GDM1 (cell line): Measurements from ENCODE around the gene SMG6.
"Not testable (repeated sequence)": the region's sequence is repeated elsewhere in the genome, so short reads cannot be mapped to it uniquely, and the experiment has no call there.

Experiments used
- DNase-seq: peaks from one replicate; lab custom pipeline; 2025; lab: John Stamatoyannopoulos, UW

The SMG6 gene

DNA sequence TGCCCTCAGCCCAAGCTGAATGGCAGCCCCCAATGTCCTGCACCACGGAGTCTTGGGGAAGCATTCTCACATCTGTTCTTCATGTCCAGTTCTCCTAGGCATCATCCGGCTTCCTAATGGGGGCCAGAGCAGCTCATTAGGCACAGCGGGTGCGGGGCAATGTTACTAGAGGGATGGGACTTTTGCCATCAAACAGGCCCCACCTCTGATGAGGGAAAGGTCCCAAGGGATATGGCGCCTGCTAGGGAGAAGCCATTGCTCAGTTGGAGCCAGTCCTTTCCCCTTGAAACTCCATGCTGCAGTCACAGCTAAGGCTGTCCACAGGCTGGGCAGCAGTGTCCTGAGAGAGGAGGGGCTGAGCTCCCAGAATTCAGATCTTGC lies 275.4 kb downstream of the SMG6 start:
- no peak for DNase-seq

DNA sequence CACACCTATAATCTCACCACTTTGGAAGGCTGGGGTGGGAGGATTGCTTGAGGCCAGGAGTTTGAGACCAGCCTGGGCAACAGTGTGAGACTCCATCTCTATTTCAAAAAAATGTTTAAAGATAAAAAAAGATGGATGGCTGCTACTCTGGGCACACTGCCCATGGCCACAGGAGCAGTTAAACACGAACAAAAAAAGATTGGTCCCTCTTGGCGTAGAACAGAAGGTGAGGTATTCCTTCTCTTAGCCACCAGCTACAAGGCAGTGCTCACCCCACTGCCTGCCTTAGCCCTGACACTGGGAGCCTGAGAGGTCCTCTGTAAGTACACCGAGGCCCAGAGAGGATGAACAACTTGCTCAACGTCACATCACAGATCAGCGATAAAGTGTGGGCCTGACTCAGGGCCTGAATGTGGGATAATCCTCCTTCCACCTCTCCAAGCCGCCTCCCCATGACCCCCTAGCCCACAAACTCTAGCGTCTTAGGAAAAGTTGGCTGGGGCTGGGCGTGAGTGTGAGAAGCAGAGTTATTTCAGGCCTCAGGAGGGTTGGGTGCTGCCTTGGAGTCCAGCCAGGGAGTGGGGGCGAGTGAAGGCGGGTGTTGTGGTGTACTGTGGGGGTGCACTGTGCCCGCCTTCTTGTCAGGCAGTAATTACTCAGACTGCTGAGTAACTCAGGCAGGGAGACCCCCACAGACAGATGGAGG lies 275.9 kb downstream of the SMG6 start:
- no peak for DNase-seq

DNA sequence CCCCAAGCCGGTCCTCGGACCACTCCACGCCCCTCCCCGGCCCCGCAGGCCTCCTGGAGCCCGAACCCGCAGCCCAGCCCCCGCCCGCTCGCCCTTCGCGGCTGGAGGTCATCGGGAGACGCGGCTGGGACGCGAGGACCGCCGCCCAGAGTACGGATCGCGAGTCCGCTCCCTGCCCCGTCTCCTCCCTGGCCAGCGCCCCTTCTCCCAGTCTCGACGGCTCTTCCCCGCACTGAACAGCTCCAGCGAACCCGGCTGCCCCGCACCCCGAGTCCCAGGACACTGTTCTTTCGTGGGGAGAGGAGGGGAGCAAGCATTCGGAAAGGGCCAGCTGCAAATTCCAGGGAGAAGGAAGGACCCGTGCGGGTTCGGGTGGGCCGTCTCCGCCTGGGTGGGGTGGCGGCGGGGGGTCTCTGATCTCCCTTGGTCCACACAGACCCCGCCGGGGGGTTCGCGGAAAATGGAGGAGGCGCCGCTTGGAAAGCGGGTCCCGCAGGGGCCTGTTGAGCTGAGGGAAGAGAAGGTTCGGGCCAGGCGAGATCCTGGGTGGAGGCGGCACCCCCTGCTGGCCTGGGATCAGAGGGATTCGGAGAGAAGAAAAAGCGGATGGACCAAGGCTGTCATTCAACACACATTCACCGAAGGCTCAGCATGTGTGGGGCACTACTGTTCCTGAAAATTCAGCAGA lies 277.8 kb downstream of the SMG6 start:
- peak; percentile 47 for DNase-seq

DNA sequence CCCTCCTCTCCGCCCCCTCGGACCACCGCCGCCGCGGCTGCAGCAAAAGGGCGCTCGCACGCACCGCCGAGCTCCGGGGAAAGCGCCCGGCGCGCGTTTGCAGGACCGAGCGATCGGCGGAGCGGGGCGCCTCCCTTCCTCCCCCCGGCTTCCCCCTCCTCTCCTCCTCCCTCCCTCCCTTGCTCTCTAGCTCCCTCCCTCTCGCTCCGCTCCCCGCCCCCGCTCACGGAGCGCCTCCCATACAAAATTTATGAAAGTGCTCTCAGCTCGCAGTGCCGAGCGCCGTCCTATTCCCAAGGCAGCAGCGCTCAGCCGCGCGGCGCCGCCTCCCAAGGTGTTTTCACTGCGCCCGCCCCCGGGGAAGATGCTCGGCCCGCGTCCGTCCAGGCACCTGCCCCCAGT lies 278.4 kb downstream of the SMG6 start, which contains the start of gene RTN4RL1:
TSS of gene RTN4RL1 (minus strand) at position 115 of the 402 bp plus-strand sequence. CDS start 469 bp downstream, outside the sequence.
- peak; percentile 66 for DNase-seq

DNA sequence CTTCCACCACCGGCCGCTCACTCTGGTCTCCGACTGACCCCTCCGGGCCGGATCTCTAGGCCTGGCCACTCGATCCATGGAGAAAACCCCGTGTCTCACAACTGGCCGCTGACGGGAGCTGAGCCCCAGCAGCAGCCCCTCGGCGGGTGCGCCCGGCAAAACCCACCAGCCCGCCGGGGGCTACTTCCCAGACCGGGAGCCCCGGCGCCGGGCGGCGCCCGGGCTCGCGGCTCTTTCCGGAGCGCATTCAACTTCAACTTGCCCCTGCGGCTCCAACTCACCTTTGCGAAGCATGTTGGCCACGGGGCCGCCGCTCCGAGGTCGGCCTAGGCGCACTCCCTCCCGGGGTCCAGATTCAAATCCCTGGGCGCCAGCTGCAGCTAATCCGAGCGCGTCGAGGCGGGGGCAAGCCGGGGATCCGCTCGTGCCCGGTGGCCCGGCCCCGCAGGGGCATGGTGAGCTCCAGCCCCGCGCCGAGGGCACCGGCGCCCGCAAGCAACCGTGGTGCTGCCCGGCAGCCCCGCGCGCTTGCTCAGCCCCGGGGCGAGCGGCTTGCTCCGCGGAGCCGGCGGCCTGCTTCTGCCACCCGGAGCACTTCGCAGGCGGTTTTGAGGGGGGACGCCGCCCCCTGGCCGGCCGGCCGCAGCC lies 278.9 kb downstream of the SMG6 start:
- no peak for DNase-seq

DNA sequence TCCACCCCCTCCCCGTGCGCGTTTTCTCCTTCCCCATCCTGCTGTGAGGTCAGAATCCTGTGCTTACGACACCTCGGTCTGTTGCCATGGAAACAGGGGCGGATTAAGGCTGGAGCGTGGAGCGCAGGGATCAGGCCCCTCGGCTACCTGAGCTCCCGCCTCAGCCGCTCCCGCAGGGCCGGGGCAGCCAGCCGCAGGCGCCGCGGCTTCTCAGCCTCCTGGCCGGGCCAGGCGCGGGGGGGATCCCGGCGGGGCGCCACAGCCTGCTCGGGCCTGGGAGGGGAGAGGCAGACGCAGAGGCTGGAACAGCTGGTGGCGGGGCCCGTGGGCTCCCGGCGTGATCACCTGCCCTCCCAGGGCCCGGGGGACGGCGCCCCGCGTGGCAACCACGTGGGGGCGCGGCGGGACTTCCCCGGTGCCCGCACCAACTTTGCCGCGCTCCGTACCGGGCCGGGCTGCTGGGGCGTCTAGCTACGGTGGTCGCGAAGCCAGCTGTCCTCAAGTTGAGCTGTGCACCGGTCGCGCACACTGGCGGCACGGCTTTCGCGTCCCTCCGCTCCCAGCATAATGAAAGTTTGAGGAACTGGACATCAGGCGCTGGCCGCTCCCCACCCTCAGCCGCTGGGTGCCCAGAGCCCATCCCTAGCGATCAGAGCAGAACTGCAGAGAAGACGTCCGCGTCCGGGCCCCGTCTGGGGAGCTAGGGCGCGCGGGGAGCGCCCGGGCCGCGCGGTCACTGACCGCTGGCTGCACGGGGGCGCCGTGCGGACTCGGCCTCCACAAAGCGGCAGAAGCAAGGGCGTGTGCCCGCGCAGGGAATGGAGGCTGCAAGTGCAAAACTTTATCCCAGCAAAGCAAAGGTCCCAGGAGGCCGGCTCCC lies 279.7 kb downstream of the SMG6 start:
- peak; percentile 80 for DNase-seq

DNA sequence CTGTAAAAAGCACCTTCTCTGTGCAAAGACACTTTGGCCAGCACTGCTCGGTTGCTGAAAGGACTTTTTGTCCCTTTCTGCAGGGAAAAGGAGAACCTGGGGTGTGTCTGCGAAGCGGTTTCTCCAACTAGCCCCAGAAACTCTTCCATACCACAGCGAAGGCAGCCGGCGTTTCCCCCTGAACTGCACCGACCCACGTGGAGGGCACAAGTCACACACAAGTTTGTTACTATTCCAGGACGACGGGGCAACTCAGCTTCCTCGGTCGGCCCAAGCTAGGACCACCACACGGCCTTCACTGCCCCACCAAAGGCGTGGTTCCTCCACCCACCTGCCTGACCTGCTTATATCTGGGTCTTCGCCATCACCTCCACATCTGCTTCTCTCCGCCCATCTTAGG lies 280.3 kb downstream of the SMG6 start:
- no peak for DNase-seq

DNA sequence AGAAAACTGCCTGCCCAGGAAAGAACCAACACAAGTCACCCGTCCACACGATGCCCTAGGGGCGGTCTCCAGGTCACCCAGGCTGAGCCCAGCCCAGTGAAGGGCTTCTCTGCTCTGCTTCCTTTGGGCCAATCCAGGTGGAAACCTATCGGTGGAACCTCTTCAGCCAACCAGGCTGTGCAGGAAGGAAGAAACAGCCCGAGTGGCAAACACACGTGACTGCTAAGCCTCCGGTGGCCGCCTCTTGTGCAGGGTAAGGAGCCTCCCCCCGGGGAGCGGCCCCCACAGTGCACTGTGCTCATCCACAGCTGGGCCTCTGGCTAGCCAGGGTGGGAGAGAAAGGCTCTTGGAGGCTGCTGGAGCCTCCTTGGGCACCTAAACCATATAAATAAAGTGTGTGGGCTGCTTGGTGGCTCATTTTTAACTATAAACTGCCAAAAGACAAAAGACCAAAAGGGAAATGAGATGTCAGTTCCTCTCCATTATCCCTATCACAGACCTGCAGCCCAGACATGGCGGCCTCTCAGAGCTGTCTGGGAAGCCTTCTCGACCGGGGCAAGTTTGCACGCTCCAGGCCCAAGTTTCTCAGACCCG lies 280.8 kb downstream of the SMG6 start:
- DNase-seq = peak; percentile 74

DNA sequence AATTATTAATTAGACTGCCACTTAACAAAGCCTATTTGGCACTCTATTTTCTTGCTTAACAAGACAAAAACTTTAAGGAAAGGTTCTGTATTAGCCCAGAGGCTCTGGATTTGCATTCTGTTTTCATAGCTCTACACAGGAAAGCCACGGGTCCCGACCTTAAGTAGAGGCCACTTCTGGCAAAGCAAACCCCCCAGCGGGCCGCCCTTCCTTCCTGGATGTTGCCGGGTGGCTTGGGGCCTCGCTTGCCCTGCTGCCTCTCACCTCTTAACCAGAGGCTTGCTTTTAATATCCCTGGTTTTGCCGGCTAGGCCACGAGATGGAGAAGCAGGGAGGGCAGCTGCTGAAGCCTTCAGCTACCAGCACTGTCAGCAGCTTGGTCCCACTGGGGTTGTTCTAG lies 282.9 kb downstream of the SMG6 start:
- peak; percentile 70 for DNase-seq

DNA sequence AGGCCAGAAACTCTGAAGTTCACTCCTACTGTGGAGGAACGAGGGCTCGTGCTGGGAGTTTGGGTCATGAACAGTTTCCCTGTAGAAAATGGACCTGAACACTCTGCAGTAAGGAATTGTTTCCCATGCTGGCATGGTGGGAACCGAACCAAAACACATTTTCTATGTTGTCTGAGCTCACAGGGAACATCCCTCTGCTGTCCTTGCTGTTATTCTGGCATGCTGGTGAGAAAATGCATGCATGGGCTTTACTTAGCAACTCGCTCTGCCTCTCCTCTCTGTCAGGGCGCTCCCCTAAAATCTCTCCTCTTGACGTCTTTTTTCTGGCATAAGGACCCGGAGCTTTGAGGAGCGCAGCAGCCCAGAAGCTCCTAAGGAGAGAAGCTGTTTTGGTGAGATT lies 283.9 kb downstream of the SMG6 start:
- DNase-seq = no peak

DNA sequence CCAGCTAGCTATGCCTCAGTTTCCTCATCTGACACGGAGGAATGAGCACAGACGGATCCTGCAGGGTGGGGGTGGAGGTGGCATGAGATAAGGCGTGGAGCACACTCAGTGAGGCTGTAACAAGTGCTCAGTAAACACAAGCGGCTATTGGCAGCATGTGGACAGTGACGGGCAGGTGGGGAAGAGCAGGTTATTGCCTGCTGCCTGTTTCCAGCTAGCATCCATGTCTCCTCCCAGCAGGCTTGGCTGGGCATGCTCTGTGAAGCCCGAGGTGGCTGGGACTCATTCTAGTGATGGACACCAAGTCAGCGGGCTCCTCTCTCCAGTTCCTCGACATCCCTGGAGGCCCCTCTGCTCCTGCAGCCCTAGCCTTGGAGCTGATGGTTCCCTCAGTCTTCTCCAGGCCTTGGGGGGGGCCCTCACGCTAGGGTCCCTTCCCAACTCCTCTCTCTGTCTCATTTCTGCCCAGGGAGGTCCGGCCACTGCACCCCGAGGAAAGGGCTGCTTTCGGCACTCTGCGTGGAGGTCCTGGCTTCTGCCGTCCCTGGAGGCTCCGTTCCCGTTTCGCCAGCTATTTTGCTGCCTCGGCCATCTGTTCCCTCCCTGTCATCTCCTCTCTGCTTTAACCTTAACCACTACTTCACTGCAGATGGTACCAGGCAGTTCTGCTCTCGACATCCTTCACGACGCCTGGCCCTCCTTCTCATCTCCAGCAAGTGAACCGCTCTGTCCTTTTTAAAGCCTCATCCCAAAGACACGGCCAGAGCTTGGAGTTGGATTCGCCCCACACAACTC lies 284.7 kb downstream of the SMG6 start:
- DNase-seq = no peak

DNA sequence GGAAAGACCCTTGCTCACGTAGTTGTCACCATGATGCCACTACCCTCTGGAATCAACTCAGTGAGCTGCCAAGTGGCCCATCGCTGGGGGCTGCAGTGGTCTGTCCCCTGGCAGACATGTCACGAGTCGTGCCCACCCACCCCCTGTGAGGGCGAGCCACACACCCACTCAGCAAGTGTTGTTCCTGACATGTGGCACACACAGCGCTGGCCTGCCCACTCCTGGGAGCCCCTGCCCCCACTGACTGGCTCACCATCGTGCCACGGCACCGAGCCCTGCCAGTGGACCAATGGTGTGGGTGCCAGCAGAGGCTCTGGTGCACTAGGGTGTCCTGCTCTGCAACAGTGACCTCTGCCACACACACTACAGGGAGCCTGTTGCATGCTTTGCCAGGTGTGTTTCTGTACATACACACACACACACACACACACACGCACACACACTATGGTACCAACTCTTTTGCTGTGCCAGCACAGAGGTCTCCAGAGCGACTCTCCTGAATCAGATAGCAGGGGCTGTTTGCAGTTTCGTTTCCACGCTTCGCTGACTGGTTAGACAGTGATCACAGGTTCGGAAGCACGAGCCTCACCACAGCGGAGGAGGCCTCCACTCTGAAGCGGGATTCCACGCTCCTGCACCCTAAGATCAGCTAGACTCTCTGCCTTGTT lies 286.2 kb downstream of the SMG6 start:
- no peak for DNase-seq

DNA sequence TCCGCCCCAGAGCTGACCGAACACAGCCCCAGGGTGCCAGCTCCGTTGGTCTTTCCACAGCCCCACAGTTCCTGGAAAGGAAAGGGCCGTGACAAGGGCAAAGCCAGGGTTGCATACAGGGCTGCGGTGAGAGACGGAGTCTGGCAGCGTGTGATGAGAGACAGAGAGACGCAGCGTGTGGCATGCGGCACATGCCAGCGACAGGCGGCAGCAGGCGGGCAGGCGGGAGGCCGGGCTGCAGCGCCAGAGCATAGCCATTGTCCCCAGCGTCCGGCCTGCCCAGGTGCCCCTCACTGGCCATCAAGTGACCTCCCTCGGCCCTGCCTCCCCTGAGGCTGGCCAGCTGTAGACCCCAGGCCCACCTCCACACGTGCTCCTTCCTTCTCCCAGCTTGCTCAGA lies 287.1 kb downstream of the SMG6 start:
- DNase-seq = no peak

DNA sequence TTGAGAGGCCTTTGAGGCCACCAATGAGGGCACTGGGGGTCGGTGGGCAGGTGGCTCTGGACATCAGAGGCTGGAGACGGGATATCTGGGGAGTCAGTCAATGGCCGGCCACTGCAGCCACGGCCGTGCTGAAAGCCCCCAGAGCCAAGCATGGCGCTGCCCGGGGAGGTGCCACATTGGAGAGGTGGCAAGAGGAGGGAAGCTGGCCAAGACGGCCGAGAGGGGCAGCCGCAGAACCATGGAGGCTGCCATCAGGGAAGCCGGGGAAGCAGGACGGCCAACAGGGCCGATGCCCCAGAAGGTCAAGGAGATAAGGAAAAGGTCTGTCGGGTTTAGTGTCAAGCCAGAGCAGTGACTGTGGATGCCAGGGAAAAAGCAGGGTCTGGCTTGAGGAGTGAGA lies 288.3 kb downstream of the SMG6 start:
- DNase-seq = no peak

DNA sequence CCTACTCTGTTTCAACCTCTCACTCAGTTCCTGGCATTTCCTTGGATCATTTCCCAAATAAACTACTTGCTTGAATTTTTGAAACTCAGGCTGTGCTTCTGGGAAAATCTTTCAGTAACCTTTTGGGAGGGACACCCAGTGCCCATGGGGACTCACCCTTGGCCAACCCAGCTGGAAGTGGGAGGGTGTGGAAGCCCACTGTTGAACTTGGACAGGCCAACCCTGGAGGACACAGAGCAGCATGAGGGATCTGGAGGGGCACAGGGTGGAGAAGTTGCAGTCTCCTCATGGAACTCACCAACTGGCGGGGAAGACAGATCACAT lies 289.6 kb downstream of the SMG6 start:
- no peak for DNase-seq

DNA sequence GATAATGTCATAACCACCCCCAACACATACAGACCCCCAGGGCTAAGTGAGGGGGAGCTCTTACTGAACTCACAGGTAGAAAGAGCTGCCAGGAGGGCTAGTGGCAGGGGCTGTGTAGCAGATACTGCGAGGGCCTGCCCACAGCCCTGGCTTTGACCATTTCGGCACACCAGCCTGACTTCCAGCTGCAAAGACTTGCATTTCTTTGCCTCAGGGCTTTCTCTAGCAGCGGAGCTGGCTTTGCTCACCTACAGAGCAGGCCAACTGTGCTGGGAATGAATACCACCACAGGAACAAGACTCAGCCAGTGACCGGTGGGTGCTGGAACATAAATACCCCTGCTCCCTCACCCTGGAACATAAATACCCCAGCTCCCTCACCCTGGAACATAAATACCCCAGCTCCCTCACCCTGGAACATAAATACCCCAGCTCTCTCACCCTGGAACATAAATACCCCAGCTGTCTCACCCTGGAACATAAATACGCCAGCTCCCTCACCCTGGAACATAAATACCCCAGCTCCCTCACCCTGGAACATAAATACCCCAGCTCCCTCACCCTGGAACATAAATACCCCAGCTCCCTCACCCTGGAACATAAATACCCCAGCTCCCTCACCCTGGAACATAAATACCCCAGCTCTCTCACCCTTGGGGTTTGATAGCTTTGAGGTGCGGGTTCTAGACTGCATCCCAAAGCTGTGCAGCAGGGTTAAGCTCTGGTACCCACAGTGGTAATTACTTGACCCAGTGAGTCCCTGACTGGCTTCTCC lies 290.2 kb downstream of the SMG6 start:
- DNase-seq = not testable (repeated sequence)

DNA sequence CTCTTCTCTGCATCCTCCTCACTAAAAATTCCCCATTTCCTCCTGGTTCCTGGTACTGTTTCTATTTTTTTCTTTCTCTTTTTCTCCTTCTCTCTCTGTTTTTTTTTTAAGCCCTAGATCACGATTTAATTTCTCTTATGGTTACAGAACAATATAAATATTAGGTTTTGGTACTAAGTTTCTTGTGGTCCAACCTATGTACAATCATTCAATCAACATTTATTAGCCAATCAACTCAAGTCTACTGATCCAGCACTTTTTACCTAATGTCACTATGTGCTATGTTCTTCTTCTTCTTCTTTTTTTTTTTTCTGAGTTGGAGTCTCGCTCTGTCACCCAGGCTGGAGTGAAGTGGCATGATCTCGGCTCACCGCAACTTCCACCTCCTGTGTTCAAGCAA lies 291.1 kb downstream of the SMG6 start:
- DNase-seq = no peak

DNA sequence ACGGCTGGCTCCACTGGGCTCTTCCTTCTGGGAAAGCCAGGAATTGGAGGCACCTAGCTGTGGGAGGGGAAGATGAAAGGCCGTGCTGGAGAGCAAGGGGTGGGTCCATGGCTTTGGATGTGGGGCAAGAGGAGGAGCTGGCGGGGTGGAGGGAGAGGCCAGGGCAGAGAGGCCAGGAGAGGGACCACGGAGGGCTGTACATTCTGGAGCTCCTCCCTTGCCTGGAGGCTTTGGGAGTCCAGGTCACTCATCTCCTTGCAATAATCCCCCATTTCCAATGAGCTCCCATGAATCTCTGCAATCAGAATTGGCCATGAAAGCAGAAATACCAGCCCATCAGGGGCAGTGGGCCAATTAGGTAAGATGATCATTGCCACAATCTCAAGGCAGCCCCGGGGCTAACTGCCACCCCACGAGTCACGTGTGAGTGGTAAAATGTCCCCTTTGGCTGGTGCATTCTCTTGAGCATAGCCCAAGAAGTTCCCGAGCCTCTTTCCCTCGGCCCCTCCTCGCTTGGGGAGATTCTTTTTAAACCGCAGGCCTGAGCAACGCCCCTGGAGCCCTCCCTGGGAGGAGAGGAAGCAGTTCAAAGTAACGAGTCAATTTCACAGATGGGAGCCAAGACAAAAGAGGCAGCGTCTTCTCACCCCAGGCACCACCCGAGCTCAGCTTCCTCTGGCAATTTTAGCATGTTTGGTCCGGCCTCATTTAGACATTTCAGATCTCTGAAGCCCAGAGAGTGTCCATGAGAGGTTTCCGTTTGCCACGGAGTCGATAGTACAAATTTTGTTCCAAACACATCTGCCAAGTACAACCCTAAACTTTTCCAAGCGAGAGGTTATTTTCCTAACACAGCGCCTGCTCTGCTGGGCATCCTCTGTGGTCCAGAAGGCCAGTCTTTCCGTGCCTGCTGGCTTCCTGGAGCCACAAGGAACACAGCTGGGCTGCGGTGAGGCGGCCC lies 291.9 kb downstream of the SMG6 start:
- DNase-seq = peak; percentile 34
